Neutrophil (primary cell): ENCODE results near the gene MS4A18.

Source experiments
- H3K27ac ChIP-seq: fragments of 200-600 bp; sonication (generic); 2 replicates; pipeline ENCODE4 v1.5.1; 2016; ENCODE audit warnings: mild to moderate bottlenecking, moderate library complexity
- H3K27me3 ChIP-seq: fragments of 200-600 bp; sonication (generic); 2 replicates; pipeline ENCODE4 v1.6.0; 2016; ENCODE audit warnings: mild to moderate bottlenecking
- H3K36me3 ChIP-seq: fragments of 200-600 bp; sonication (generic); 2 replicates; pipeline ENCODE4 v1.5.1; 2017
- H3K4me1 ChIP-seq, 2 experiments: fragments of 200-600 bp in 1 of 2; sonication (generic) in 1 of 2; 1 replicate in 1 of 2; 2 replicates in 1 of 2; pipeline versions ENCODE4 v1.5.1 to v1.6.1; 2013 to 2016; ENCODE audit warnings: low read depth in 1 of 2, low read length in 1 of 2, mild to moderate bottlenecking in 1 of 2, moderate library complexity in 1 of 2; ENCODE audit not compliant: control insufficient read depth in 1 of 2, insufficient read depth in 1 of 2
- H3K4me3 ChIP-seq, 2 experiments: fragments of 200-600 bp in 1 of 2; sonication (generic) in 1 of 2; 1 replicate in 1 of 2; 2 replicates in 1 of 2; pipeline ENCODE4 v1.5.1; 2013 to 2016; ENCODE audit warnings: low read depth in 1 of 2, low read length in 1 of 2, mild to moderate bottlenecking in 1 of 2, moderate library complexity in 1 of 2
- H3K9me3 ChIP-seq: fragments of 200-600 bp; sonication (generic); 2 replicates; pipeline ENCODE4 v1.5.1; 2016
- CTCF ChIP-seq: fragments of 200-600 bp; sonication (generic); IDR thresholded peaks from 2 replicates; pipeline ENCODE4 v1.5.1; 2016; ENCODE audit warnings: antibody characterized with exemption

The MS4A18 gene

DNA sequence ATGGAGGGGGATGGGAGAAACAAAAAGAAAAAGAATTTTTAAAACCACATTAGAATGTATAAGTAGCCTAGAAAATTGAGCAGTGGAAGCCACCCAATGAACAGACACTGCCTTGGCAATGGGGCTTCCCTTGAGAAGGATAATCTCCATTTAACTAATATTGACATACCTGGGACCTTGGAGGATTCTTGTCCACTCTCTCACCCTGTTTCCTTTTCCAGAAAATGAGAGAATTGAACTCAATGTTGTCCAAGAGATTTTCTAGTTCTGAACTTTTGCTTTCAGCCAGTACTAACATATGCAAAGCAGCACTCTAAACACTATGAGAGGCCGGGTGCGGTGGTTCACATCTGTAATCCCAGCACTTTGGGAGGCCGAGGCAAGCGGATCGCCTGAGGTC lies 24.6 kb upstream of the MS4A18 start:
- Histone ChIP-seq H3K27ac (no peak overlapping the region), H3K4me3 (no peak overlapping the region), H3K36me3 (no peaks in the 10 kb centered on the region), H3K4me1 (no peaks in the 10 kb centered on the region), H3K9me3 (no peaks in the 10 kb centered on the region), H3K27me3 (no peaks in the 10 kb centered on the region)
- no peak for TF ChIP-seq CTCF

GRCh38 chr11:60700689-60701468 lies 23.6 kb upstream of the MS4A18 start:
- Histone ChIP-seq H3K36me3 (no peaks in the 10 kb centered on the region), H3K9me3 (no peaks in the 10 kb centered on the region), H3K4me3 (no peak overlapping the region), H3K27ac (no peak overlapping the region), H3K27me3 (no peaks in the 10 kb centered on the region), H3K4me1 (no peaks in the 10 kb centered on the region)
- no peak for TF ChIP-seq CTCF

- Histone ChIP-seq H3K27me3 (no peaks in the 10 kb centered on the region), H3K4me3 (no peak overlapping the region), H3K27ac (no peak overlapping the region), H3K4me1 (no peaks in the 10 kb centered on the region), H3K9me3 (no peaks in the 10 kb centered on the region), H3K36me3 (no peaks in the 10 kb centered on the region)
- TF ChIP-seq CTCF, result no peak
Observed at GRCh38 chr11:60701469-60701818, 23.1 kb upstream of the MS4A18 start.

DNA sequence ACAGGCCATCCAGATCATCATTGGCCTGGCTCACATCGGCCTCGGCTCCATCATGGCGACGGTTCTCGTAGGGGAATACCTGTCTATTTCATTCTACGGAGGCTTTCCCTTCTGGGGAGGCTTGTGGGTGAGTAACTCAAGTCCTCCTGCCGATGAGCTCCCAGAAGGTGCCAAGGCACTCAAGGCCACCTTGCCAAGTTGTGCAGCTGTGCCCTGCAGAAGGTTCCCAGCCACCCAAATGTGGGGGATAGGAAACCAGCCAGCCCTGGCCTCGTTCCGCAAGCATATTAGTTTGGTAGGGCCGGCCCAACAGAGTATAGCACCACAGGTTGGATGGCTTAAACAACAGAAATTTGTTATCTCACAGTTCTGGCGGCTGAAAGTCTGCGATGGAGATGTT lies 21.1 kb upstream of the MS4A18 start:
- no peaks in the 10 kb centered on the region for H3K36me3 ChIP-seq
- H3K4me3 ChIP-seq, result no peak overlapping the region
- H3K27me3 ChIP-seq, result no peaks in the 10 kb centered on the region
- H3K4me1 ChIP-seq, result no peaks in the 10 kb centered on the region
- no peak overlapping the region for H3K27ac ChIP-seq
- H3K9me3 ChIP-seq, result no peaks in the 10 kb centered on the region
- no peak for TF ChIP-seq CTCF

DNA sequence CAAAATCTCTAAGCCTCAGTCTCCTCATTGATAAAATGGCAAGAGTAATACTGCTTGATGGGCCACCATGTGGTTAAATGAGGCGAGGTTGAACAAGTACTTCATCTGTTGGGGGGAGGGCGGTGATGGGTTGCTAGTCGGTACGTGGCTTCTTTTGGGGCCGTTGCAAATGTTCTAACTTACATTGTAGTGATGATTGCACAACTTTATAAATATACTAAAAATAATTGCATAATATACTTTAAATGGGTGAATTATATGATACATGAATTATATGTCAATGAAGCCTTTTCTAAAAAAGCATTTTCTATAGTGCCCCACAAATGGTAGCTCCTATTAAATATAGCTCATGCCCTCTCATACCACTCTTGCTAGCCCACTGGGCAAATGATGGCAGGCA lies 18.6 kb upstream of the MS4A18 start:
- no peaks in the 10 kb centered on the region for H3K4me1 ChIP-seq
- TF ChIP-seq CTCF, result no peak
- H3K4me3 ChIP-seq, result no peak overlapping the region
- H3K27me3 ChIP-seq, result no peaks in the 10 kb centered on the region
- H3K36me3 ChIP-seq, result no peaks in the 10 kb centered on the region
- no peak overlapping the region for H3K27ac ChIP-seq
- H3K9me3 ChIP-seq, result no peaks in the 10 kb centered on the region

DNA sequence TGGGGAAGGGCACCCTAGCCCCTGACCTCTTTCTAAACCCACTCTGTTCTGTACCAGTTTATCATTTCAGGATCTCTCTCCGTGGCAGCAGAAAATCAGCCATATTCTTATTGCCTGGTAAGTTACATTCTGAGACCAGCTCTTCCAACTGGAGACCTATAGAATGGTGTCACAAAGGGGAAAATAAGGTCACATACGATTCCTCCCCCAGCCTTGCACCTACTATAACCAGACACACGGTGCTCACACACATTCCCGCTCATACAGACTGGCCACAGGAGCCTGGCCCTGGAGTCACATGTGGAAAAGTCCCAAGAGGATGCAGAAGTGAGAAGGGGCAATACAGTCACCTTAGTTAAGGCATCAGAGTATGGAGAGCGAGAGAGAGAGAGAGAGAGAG lies 17.6 kb upstream of the MS4A18 start:
- no peaks in the 10 kb centered on the region for H3K27me3 ChIP-seq
- no peaks in the 10 kb centered on the region for H3K9me3 ChIP-seq

More for the DNA sequence above, 17.6 kb upstream of the MS4A18 start:
- no peak for TF ChIP-seq CTCF
- Histone ChIP-seq H3K4me3 (no peak overlapping the region), H3K4me1 (no peaks in the 10 kb centered on the region), H3K27ac (no peak overlapping the region), H3K36me3 (no peaks in the 10 kb centered on the region)
